ENCODE data around the gene ARHGAP4.

DNA sequence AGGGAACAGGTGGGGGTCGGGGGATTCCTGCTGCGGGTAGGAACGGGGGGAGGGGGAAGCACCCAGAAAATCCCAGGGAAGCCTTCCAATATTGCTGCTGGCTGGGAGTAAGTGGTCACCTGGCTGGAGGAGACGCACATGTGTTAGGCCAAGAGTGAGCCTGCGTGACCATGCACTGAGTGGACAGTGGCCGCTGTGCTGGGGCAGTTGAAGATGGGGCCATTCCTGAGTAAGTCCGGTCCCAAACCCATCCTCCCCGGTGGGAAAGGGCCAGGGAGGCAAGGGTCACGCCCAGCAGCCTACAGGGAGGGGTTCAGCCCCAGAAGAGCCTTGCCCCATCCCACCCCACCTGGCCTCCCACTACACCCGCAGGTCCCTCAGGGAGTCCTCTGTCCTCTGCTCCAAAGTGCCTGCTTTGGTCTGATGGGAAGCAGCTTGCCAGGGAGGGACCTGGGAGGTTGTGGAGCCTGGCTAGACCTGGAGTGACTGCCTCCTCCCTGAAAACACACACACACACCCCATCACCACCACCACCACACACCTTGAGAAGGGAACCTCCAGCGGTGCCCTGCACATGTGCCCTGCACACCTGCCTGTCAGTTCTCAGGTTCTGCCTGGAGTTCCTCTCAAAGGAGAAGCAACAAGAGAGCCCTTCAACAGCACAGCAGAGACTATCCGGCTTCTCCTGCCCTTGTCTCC is 46.2 kb downstream of the ARHGAP4 start:
- TF ChIP-seq, protein P1, sequence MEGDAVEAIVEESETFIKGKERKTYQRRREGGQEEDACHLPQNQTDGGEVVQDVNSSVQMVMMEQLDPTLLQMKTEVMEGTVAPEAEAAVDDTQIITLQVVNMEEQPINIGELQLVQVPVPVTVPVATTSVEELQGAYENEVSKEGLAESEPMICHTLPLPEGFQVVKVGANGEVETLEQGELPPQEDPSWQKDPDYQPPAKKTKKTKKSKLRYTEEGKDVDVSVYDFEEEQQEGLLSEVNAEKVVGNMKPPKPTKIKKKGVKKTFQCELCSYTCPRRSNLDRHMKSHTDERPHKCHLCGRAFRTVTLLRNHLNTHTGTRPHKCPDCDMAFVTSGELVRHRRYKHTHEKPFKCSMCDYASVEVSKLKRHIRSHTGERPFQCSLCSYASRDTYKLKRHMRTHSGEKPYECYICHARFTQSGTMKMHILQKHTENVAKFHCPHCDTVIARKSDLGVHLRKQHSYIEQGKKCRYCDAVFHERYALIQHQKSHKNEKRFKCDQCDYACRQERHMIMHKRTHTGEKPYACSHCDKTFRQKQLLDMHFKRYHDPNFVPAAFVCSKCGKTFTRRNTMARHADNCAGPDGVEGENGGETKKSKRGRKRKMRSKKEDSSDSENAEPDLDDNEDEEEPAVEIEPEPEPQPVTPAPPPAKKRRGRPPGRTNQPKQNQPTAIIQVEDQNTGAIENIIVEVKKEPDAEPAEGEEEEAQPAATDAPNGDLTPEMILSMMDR (conservative IDR thresholded peaks at IDR 0.05 in 1 of 2, IDR thresholded peaks at IDR 0.05 in 1 of 2; ENCODE audit: low read depth in 1 of 2, low read length in 2 of 2): no peak
- no peak for TF ChIP-seq EZH2 (IDR thresholded peaks at IDR 0.05; ENCODE audit: low read length, missing control alignments)

Data from fibroblast of lung (primary cell).